HL-60 (cell line): ENCODE results near the gene ZNF334.
A peak's percentile ranks its signal among the peaks of the same experiment; 100 is the strongest.

ENCODE experiments used
- CTCF ChIP-seq: IDR thresholded peaks from one replicate; pipeline ENCODE4 v1.5.1; 2011; ENCODE audit warnings: low read length, control low read depth, inconsistent platforms; ENCODE audit not compliant: insufficient read depth
- GABPA ChIP-seq: IDR thresholded peaks from 2 replicates; pipeline ENCODE4 v1.6.1; 2012; ENCODE audit warnings: low read depth
- POLR2AphosphoS5 ChIP-seq: IDR thresholded peaks from 2 replicates; pipeline ENCODE4 v1.6.1; 2012; ENCODE audit warnings: low read depth
- REST ChIP-seq: IDR thresholded peaks from 2 replicates; pipeline ENCODE4 v1.6.1; 2012; ENCODE audit warnings: low read depth; ENCODE audit not compliant: insufficient replicate concordance
- SPI1 ChIP-seq: IDR thresholded peaks from 2 replicates; pipeline ENCODE4 v1.6.1; 2012; ENCODE audit warnings: low read depth, mild to moderate bottlenecking, borderline replicate concordance

GRCh38 chr20:46523696-46524328 lies 10.5 kb upstream of the ZNF334 start:
- TF ChIP-seq REST = peak; percentile 97
- no peak for TF ChIP-seq CTCF
- TF ChIP-seq SPI1 = no peak
- no peak for TF ChIP-seq POLR2AphosphoS5
- TF ChIP-seq GABPA = no peak
